HEK293 (cell line): ENCODE measurements around the gene GRIN2A.

ENCODE experiments used
- CTCF ChIA-PET: fragments of 350-600 bp; formaldehyde crosslinking; extraction: SDS; loops from one replicate; lab custom pipeline; 2021; ENCODE audit warnings: antibody characterized with exemption; lab: Yijun Ruan, JAX
- POLR2A ChIA-PET: fragments of 300-600 bp; formaldehyde crosslinking; extraction: SDS; loops from one replicate; lab custom pipeline; 2020; ENCODE audit warnings: antibody characterized with exemption, inconsistent platforms; lab: Yijun Ruan, JAX
- H3K27ac ChIP-seq: fragments of 200-500 bp; sonication (Bioruptor generic); 2 replicates; pipeline ENCODE4 v1.5.1; 2014; ENCODE audit warnings: low read depth, low read length, control low read depth, inconsistent platforms; ENCODE audit errors: extremely low read depth
- H3K36me3 ChIP-seq, 2 experiments: fragments of 200-500 bp in 1 of 2; sonication (Bioruptor generic) in 1 of 2; 1 replicate in 1 of 2; 2 replicates in 1 of 2; pipeline ENCODE4 v1.5.1; 2014 to 2017; ENCODE audit warnings: inconsistent platforms in 2 of 2, low read length in 2 of 2; ENCODE audit not compliant: control insufficient read depth in 2 of 2, insufficient read depth in 1 of 2
- H3K4me1 ChIP-seq: fragments of 200-500 bp; sonication (Bioruptor generic); 2 replicates; pipeline ENCODE4 v1.5.1; 2014; ENCODE audit warnings: mild to moderate bottlenecking, low read length, inconsistent platforms; ENCODE audit not compliant: control insufficient read depth, insufficient read depth
- H3K4me3 ChIP-seq: 2 replicates; pipeline ENCODE4 v1.5.1; 2011; ENCODE audit warnings: low read depth, mild to moderate bottlenecking, control low read depth, low read length, moderate library complexity
- H3K9me3 ChIP-seq: fragments of 200-500 bp; sonication (Bioruptor generic); 2 replicates; pipeline ENCODE4 v1.5.1; 2014; ENCODE audit warnings: low read depth, low read length, inconsistent platforms; ENCODE audit not compliant: control insufficient read depth, insufficient read depth
- KLF1 ChIP-seq: fragments of 450-650 bp; formaldehyde crosslinking; IDR thresholded peaks from 2 replicates; pipeline ENCODE4 v1.5.1; 2016; ENCODE audit warnings: missing biosample characterization, missing genetic modification characterization
- KLF8 ChIP-seq: fragments of 450-650 bp; formaldehyde crosslinking; IDR thresholded peaks from 2 replicates; pipeline ENCODE4 v1.5.1; 2016; ENCODE audit warnings: missing biosample characterization, missing genetic modification characterization
- KLF9 ChIP-seq: fragments of 450-650 bp; formaldehyde crosslinking; IDR thresholded peaks from 2 replicates; pipeline ENCODE4 v1.5.1; 2016; ENCODE audit warnings: missing biosample characterization, missing genetic modification characterization, low read depth
- SETDB1 ChIP-seq: IDR thresholded peaks from one replicate; pipeline ENCODE4 v1.6.1; 2017; ENCODE audit warnings: mild to moderate bottlenecking, low read length, moderate library complexity, mixed read lengths; ENCODE audit not compliant: insufficient read length
- SP2 ChIP-seq: fragments of 450-650 bp; formaldehyde crosslinking; IDR thresholded peaks from 2 replicates; pipeline ENCODE4 v1.5.1; 2016; ENCODE audit warnings: missing biosample characterization, missing genetic modification characterization
- ZBTB48 ChIP-seq: fragments of 450-650 bp; formaldehyde crosslinking; IDR thresholded peaks from 2 replicates; pipeline ENCODE4 v1.5.1; 2016; ENCODE audit warnings: missing biosample characterization, missing genetic modification characterization
- ZBTB7A ChIP-seq: fragments of 450-650 bp; formaldehyde crosslinking; IDR thresholded peaks from 2 replicates; pipeline ENCODE4 v1.5.1; 2016; ENCODE audit warnings: low read depth, missing biosample characterization, missing genetic modification characterization
- ZBTB8A ChIP-seq: fragments of 450-650 bp; formaldehyde crosslinking; IDR thresholded peaks from 2 replicates; pipeline ENCODE4 v1.5.1; 2016; ENCODE audit warnings: missing biosample characterization, missing genetic modification characterization
- ZFHX2 ChIP-seq: fragments of 450-650 bp; formaldehyde crosslinking; conservative IDR thresholded peaks from 2 replicates; pipeline ENCODE4 v1.5.1; 2016; ENCODE audit warnings: missing biosample characterization, missing genetic modification characterization
- ZFP3 ChIP-seq: fragments of 450-650 bp; formaldehyde crosslinking; IDR thresholded peaks from 2 replicates; pipeline ENCODE4 v1.5.1; 2016; ENCODE audit warnings: low read depth, missing biosample characterization, missing genetic modification characterization
- ZNF146 ChIP-seq: fragments of 450-650 bp; formaldehyde crosslinking; IDR thresholded peaks from 2 replicates; pipeline ENCODE4 v1.5.1; 2016; ENCODE audit warnings: missing biosample characterization, missing genetic modification characterization
- ZNF2 ChIP-seq: fragments of 450-650 bp; formaldehyde crosslinking; IDR thresholded peaks from 2 replicates; pipeline ENCODE4 v1.5.1; 2016; ENCODE audit warnings: missing biosample characterization, missing genetic modification characterization
- ZNF211 ChIP-seq: fragments of 450-650 bp; formaldehyde crosslinking; IDR thresholded peaks from 2 replicates; pipeline ENCODE4 v1.5.1; 2016; ENCODE audit warnings: low read depth, missing biosample characterization, missing genetic modification characterization
- ZNF302 ChIP-seq: fragments of 450-650 bp; formaldehyde crosslinking; IDR thresholded peaks from 2 replicates; pipeline ENCODE4 v1.5.1; 2016; ENCODE audit warnings: missing biosample characterization, missing genetic modification characterization, low read depth
- ZNF514 ChIP-seq: fragments of 450-650 bp; formaldehyde crosslinking; IDR thresholded peaks from 2 replicates; pipeline ENCODE4 v1.5.1; 2016; ENCODE audit warnings: missing biosample characterization, missing genetic modification characterization
- ZNF626 ChIP-seq: fragments of 450-650 bp; sonication (Bioruptor Pico); formaldehyde crosslinking; IDR thresholded peaks from 2 replicates; pipeline ENCODE4 v1.5.1; 2018; ENCODE audit warnings: missing biosample characterization, missing genetic modification characterization, inconsistent platforms
- ZNF660 ChIP-seq: fragments of 450-650 bp; IDR thresholded peaks from 2 replicates; pipeline ENCODE4 v1.5.1; 2018; ENCODE audit warnings: missing biosample characterization, mild to moderate bottlenecking, missing genetic modification characterization
- ZNF701 ChIP-seq: fragments of 450-650 bp; formaldehyde crosslinking; IDR thresholded peaks from 2 replicates; pipeline ENCODE4 v1.5.1; 2016; ENCODE audit warnings: missing biosample characterization, missing genetic modification characterization
- ZNF777 ChIP-seq: fragments of 450-650 bp; formaldehyde crosslinking; IDR thresholded peaks from 2 replicates; pipeline ENCODE4 v1.5.1; 2017; ENCODE audit warnings: missing biosample characterization, missing genetic modification characterization, borderline replicate concordance
- ZSCAN16 ChIP-seq: fragments of 450-650 bp; formaldehyde crosslinking; IDR thresholded peaks from 2 replicates; pipeline ENCODE4 v1.5.1; 2016; ENCODE audit warnings: missing biosample characterization, missing genetic modification characterization
- TF ChIP-seq, protein P1 (sequence below): fragments of 450-650 bp; formaldehyde crosslinking; IDR thresholded peaks from 2 replicates; pipeline ENCODE4 v1.5.1; 2016; ENCODE audit warnings: missing biosample characterization, missing genetic modification characterization
- TF ChIP-seq, protein P2 (sequence below): fragments of 450-650 bp; formaldehyde crosslinking; IDR thresholded peaks from 2 replicates; pipeline ENCODE4 v1.5.1; 2016; ENCODE audit warnings: missing biosample characterization, missing genetic modification characterization
- TF ChIP-seq, protein P3 (sequence below): fragments of 450-650 bp; formaldehyde crosslinking; IDR thresholded peaks from 2 replicates; pipeline ENCODE4 v1.5.1; 2017; ENCODE audit warnings: missing biosample characterization, missing genetic modification characterization

GRIN2A gene

DNA sequence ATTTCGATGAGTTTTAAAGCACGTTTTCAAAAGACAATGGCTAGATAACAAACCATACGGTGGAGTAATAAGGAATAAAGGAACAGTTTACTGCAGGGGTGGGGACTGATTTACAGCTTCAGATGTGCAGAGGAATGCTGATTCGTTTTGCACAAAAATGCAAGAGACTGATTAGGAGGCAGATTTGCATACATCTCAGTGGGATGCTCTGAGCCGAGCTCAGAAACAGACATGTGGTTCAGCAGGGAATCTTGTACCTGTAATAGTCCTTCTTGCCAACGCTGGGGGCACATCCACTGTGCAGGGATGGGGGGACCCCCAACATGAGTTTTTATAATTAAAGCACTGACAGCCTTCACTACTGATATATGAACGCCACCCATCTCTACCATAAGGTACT lies 308.0 kb downstream of the GRIN2A start:
- Histone ChIP-seq H3K27ac (no peak overlapping the region), H3K36me3 (no peaks in the 10 kb centered on the region), H3K4me3 (no peak overlapping the region), H3K9me3 (no peaks in the 10 kb centered on the region), H3K4me1 (no peaks in the 10 kb centered on the region)
- CTCF ChIA-PET = no interaction called here
- TF ChIP-seq ZNF626 (tag by site-specific recombination) (no peak), KLF1 (tag by site-specific recombination) (no peak), ZBTB7A (tag by site-specific recombination) (no peak), ZNF2 (tag by site-specific recombination) (no peak), ZNF777 (tag by site-specific recombination) (no peak), SP2 (no peak)
- TF ChIP-seq, protein P1, sequence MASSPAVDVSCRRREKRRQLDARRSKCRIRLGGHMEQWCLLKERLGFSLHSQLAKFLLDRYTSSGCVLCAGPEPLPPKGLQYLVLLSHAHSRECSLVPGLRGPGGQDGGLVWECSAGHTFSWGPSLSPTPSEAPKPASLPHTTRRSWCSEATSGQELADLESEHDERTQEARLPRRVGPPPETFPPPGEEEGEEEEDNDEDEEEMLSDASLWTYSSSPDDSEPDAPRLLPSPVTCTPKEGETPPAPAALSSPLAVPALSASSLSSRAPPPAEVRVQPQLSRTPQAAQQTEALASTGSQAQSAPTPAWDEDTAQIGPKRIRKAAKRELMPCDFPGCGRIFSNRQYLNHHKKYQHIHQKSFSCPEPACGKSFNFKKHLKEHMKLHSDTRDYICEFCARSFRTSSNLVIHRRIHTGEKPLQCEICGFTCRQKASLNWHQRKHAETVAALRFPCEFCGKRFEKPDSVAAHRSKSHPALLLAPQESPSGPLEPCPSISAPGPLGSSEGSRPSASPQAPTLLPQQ = no peak
- POLR2A ChIA-PET = no interaction called here

DNA sequence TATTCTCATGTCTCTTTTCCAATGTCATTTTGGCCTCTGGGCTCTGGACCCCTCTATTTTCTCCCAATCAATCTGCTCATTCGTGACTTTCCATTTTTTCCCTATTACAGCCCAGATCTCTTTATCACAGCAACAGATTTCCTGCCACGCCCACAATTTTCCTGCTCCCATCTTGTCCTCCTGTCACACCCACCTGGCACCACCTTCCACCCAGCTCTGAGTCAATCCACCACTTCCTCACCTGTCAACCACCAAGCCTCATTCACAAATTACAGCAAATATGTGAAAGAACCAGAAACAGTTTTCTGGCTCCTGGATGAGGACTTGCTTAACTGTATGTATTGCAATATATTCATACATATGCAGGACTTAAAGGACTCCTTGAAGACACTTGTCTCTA lies 311.3 kb downstream of the GRIN2A start:
- peak; percentile 19; the same call in 1 of the 2 replicates for TF ChIP-seq KLF9 (tag by site-specific recombination)
- no peak for TF ChIP-seq ZNF146 (tag by site-specific recombination)
- CTCF ChIA-PET = no interaction called here
- POLR2A ChIA-PET = no interaction called here
- Histone ChIP-seq H3K27ac (no peak overlapping the region), H3K4me1 (no peaks in the 10 kb centered on the region), H3K9me3 (no peaks in the 10 kb centered on the region), H3K36me3 (no peaks in the 10 kb centered on the region), H3K4me3 (no peak overlapping the region)

DNA sequence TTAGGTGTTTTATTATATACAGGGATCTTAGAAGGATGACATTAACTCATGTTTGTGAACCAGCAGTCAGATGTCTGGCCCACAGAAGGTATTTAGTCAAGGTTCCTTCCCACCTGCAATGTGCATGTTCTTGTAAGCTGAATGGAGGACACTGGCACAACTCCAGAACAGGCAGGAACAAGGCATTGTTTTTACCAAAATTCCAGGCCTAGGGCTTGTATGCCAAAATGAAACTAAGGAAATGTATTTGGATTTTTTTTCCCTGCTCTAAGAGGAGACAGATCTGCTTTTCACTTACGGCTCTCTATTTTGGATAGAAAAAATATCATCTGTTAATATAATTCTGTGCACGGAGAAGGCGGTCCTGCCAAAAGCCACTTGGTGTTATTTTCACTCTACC lies 312.5 kb downstream of the GRIN2A start:
- ChIA-PET POLR2A (no interaction called here), CTCF (no interaction called here)
- Histone ChIP-seq H3K4me1 (no peaks in the 10 kb centered on the region), H3K27ac (no peak overlapping the region), H3K36me3 (no peaks in the 10 kb centered on the region), H3K4me3 (no peak overlapping the region), H3K9me3 (no peaks in the 10 kb centered on the region)
- TF ChIP-seq, protein P2, sequence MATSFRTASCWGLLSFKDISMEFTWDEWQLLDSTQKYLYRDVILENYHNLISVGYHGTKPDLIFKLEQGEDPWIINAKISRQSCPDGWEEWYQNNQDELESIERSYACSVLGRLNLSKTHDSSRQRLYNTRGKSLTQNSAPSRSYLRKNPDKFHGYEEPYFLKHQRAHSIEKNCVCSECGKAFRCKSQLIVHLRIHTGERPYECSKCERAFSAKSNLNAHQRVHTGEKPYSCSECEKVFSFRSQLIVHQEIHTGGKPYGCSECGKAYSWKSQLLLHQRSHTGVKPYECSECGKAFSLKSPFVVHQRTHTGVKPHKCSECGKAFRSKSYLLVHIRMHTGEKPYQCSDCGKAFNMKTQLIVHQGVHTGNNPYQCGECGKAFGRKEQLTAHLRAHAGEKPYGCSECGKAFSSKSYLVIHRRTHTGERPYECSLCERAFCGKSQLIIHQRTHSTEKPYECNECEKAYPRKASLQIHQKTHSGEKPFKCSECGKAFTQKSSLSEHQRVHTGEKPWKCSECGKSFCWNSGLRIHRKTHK (tag by site-specific recombination) = no peak
- TF ChIP-seq ZFP3 (tag by site-specific recombination) (no peak), ZNF514 (tag by site-specific recombination) (no peak), ZNF302 (tag by site-specific recombination) (no peak), ZNF211 (tag by site-specific recombination) (no peak), ZBTB8A (tag by site-specific recombination) (no peak), KLF1 (tag by site-specific recombination) (no peak), ZNF701 (tag by site-specific recombination) (no peak), ZNF660 (tag by site-specific recombination) (no peak), ZSCAN16 (tag by site-specific recombination) (no peak), ZFHX2 (tag by site-specific recombination) (no peak), SETDB1 (no peak), ZBTB48 (tag by site-specific recombination) (no peak), KLF8 (tag by site-specific recombination) (no peak)
- TF ChIP-seq, protein P3, sequence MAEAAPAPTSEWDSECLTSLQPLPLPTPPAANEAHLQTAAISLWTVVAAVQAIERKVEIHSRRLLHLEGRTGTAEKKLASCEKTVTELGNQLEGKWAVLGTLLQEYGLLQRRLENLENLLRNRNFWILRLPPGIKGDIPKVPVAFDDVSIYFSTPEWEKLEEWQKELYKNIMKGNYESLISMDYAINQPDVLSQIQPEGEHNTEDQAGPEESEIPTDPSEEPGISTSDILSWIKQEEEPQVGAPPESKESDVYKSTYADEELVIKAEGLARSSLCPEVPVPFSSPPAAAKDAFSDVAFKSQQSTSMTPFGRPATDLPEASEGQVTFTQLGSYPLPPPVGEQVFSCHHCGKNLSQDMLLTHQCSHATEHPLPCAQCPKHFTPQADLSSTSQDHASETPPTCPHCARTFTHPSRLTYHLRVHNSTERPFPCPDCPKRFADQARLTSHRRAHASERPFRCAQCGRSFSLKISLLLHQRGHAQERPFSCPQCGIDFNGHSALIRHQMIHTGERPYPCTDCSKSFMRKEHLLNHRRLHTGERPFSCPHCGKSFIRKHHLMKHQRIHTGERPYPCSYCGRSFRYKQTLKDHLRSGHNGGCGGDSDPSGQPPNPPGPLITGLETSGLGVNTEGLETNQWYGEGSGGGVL (tag by site-specific recombination) = no peak
- TF ChIP-seq, protein P1 = no peak
